22Rv1 (cell line): ENCODE measurements around the gene MYBPC3.

Source experiments
- H3K27ac ChIP-seq: fragments of 450-650 bp; 2 replicates; pipeline ENCODE4 v1.5.1; 2017
- CTCF ChIP-seq: fragments of 450-650 bp; IDR thresholded peaks from 2 replicates; pipeline ENCODE4 v1.5.1; 2017; ENCODE audit warnings: mild to moderate bottlenecking
- ZFX ChIP-seq: fragments of 450-650 bp; IDR thresholded peaks from 2 replicates; pipeline ENCODE4 v1.6.1; 2017; ENCODE audit warnings: antibody characterized with exemption, borderline replicate concordance

Gene MYBPC3

GRCh38 chr11:47376525-47377371 lies 24.2 kb upstream of the MYBPC3 start:
- TF ChIP-seq CTCF (no peak), ZFX (no peak)

GRCh38 chr11:47376107-47376524 lies 23.6 kb upstream of the MYBPC3 start:
- no peak for TF ChIP-seq ZFX
- no peak for TF ChIP-seq CTCF
- no peak overlapping the region for H3K27ac ChIP-seq

More at GRCh38 chr11:47376525-47377371, 24.2 kb upstream of the MYBPC3 start:
- no peak overlapping the region for H3K27ac ChIP-seq

- TF ChIP-seq ZFX, result no peak
- no peak for TF ChIP-seq CTCF
- H3K27ac ChIP-seq, result no peak overlapping the region
Observed at GRCh38 chr11:47375546-47376085, 23.1 kb upstream of the MYBPC3 start.

- no peak overlapping the region for H3K27ac ChIP-seq
- no peak for TF ChIP-seq CTCF
- TF ChIP-seq ZFX, result no peak
Observed at GRCh38 chr11:47375020-47375419, 22.5 kb upstream of the MYBPC3 start.

GRCh38 chr11:47374720-47375019 lies 22.2 kb upstream of the MYBPC3 start:
- no peak for TF ChIP-seq ZFX
- TF ChIP-seq CTCF, result no peak
- H3K27ac ChIP-seq, result no peak overlapping the region

- no peak overlapping the region for H3K27ac ChIP-seq
- no peak for TF ChIP-seq ZFX
- TF ChIP-seq CTCF, result peak; percentile 99
Observed at GRCh38 chr11:47373876-47374719, 21.6 kb upstream of the MYBPC3 start.
